GM12873 (cell line): Measurements from ENCODE around the gene LRRTM2.

ENCODE experiments used
- CTCF ChIP-seq: IDR thresholded peaks from 2 replicates; pipeline ENCODE4 v1.5.1; 2012; ENCODE audit warnings: low read depth, mild to moderate bottlenecking, moderate library complexity, low read length, control low read depth; ENCODE audit not compliant: insufficient read depth; ENCODE audit errors: missing control alignments

LRRTM2 gene

GRCh38 chr5:138824924-138825863 lies 49.9 kb downstream of the LRRTM2 start:
- TF ChIP-seq CTCF: peak; percentile 50

- no peak for TF ChIP-seq CTCF
These were observed 50.6 kb downstream of the LRRTM2 start for GRCh38 chr5:138824516-138824915.

DNA sequence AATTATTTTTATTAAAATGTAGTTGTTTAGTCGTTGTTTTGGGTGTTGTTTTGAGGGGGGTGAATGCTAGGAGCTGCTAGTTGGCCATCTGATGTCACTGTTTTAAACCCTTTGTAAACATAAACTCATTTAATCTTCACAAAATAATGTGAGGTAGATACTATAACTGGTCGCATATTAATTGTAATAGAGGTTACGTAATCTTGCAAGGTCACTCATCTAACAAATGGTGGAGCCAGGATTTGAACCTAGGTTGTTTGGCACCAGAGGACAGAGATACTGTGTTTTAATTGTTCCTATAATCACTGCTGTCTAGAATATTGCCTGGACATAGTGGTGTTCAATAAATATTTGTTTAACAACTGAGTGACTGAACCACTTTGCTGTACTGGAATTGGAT lies 54.4 kb downstream of the LRRTM2 start:
- no peak for TF ChIP-seq CTCF

DNA sequence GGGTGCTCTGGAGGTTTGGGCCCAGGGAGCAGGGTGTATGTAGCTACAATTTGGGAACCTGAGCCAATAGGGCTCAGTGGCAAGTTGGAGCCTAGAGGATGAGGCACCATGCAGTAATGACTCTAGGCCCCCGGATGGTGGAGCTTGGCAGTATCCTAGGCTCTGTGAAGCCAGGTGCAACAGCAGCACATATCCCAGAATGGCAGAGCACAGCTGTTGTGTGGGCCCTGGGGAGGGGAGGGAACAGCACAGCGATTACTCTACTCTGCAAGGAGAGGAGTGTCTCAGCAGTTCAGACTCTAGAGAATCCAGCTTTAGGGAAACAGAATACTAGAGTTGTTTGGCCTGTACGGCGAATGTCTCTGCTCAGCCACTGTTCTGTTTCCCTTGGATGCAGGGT lies 56.1 kb downstream of the LRRTM2 start:
- no peak for TF ChIP-seq CTCF
